ENCODE data around the gene AP4M1.
"Not testable (repeated sequence)": the region's sequence is repeated elsewhere in the genome, so short reads cannot be mapped to it uniquely, and the experiment has no call there.

AP4M1 gene

GRCh38 chr7:100130608-100131453 is 29.4 kb downstream of the AP4M1 start:
- DNase-seq (ENCODE audit: low read depth in 2 of 2): peak; percentile 48 to 55

DNA sequence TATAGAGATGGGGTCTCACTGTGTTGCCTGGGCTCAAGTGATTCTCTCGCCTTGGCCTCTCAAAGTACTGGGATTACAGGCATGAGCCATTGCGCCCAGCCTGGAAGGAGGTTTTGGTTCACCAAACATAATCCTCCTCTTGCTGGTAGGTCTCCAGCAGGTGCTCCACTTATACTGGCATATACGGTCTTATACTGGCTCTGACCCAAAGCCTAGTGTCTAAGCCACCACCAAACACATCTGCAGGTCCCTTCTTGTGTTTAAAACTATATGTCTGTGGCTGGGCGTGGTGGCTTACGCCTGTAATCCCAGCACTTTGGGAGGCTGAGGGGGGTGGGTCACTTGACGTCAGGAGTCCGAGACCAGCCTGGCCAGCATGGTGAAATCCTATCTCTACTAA is 30.7 kb downstream of the AP4M1 start:
- no peak for DNase-seq (ENCODE audit: low read depth in 2 of 2)

GRCh38 chr7:100132697-100133151 is 31.3 kb downstream of the AP4M1 start:
- no peak for DNase-seq (ENCODE audit: low read depth in 2 of 2)

DNA sequence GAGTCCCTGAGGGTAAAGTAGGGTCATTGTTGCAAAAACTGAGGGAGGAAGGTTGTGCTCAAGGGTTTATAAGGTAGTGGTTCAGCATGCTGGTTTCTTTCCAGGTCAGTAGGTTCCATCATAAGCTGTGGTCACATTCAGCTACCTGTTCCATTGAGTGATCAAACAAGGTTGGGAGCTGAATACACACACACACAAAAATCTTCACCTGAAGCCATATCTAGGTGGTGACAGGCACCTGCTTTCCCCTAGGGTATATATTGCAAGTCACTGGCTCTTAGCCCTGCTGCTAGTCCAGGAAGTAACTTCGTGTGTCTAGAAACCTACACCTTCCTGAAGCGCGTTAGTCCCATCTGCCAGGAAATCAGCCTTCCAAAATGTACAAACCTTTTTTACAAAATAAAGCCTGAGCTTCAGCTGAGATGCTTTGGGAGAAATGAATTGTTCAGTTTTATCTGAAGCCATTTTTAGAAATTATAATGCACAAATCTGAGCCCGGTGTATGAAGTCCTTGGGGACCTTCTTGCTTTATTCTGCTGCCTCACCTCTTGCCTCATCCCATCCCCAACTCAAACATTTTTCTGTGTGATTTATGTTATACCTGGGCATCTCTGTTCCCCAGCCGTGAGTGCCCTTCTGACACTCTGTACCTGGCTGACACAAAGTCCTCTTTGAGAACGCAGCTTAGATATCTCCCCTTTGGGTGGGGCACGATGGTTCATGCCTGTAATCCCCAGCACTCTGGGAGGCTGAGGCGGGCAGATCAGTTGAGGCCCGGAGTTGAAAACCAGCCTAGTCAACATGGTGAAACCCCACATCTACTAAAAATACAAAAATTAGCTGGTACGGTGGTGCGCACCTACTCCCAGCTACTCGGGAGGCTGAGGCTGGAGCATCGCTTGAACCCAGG is 36.7 kb downstream of the AP4M1 start:
- DNase-seq (ENCODE audit: low read depth in 2 of 2): no peak

DNA sequence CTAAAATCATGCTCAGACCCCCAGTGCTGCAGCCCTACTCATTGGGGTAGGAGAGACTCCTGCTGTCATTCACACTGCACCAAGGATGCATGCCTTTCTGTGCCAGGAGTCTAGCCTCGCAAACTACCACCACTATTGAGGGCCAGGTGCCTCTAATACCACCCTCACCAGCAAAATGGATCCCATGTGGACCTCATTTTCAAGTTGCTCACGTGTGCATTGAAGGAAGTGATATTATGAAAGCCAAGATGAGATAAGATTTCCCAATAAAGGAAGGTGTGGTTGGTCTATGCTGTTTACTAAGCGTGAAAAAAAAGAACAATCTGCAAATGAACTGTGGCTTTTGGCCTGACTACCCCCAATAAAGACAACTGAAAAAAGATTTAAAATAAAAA is 40.1 kb downstream of the AP4M1 start:
- no peak for DNase-seq (ENCODE audit: low read depth in 2 of 2)

- DNase-seq (ENCODE audit: low read depth in 2 of 2): no peak
Observed at GRCh38 chr7:100142461-100142860, 41.0 kb downstream of the AP4M1 start.

- not testable (repeated sequence) for DNase-seq (ENCODE audit: low read depth in 2 of 2)
Observed at GRCh38 chr7:100146350-100146749, 44.9 kb downstream of the AP4M1 start.

DNA sequence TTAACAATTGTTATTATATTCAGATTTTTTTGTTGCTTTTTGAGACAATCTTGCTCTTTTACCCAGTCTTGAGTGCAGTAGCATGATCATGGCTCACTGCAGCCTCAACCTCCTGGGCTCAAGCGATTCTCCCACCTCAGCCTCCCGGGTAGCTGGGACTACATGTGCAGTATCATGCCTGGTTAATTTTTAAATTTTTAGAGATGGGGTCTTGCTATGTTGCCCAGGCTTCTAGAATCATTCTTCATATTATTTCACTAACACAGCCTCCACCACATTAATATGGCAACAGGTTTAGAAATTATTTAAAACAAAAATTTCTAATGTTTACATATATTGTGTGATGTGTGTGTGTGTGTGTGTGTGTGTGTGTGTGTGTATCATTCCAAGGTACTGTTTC is 45.8 kb downstream of the AP4M1 start:
- DNase-seq (ENCODE audit: low read depth in 2 of 2): no peak

- no peak for DNase-seq (ENCODE audit: low read depth in 2 of 2)
Observed at GRCh38 chr7:100148225-100148558, 46.7 kb downstream of the AP4M1 start.

GRCh38 chr7:100148559-100149328 is 47.3 kb downstream of the AP4M1 start, which contains the start of gene LAMTOR4:
LAMTOR4 (plus strand) TSS chr7:100148918; CDS start chr7:100148973, 55 bp downstream.
- peak; percentile 95 to 97 for DNase-seq (ENCODE audit: low read depth in 2 of 2)

DNA sequence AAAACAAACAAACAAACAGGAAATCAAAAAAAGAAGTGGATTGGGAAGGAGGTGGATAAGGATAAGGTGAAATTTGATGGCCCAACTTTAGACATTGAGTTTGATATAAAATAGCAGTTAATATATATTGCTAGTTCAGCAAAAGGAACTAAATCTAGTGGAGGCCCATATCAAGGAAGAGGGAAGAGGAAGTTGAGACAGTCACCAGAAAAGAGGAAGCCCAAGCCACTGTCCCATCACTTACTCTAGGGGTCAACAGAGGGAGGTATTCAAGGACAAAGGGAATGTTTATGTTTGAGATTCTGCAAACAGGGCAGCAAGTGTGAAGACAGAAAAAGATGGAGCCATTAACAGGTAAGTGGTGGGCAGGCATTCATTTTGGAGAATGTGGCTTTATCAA is 51.0 kb downstream of the AP4M1 start:
- no peak for DNase-seq (ENCODE audit: low read depth in 2 of 2)

GRCh38 chr7:100152937-100153666 is 51.7 kb downstream of the AP4M1 start:
- no peak for DNase-seq (ENCODE audit: low read depth in 2 of 2)

- no peak for DNase-seq (ENCODE audit: low read depth in 2 of 2)
Observed at GRCh38 chr7:100153708-100154535, 52.5 kb downstream of the AP4M1 start.

GRCh38 chr7:100154651-100155491 is 53.4 kb downstream of the AP4M1 start:
- DNase-seq (ENCODE audit: low read depth in 2 of 2): no peak

DNA sequence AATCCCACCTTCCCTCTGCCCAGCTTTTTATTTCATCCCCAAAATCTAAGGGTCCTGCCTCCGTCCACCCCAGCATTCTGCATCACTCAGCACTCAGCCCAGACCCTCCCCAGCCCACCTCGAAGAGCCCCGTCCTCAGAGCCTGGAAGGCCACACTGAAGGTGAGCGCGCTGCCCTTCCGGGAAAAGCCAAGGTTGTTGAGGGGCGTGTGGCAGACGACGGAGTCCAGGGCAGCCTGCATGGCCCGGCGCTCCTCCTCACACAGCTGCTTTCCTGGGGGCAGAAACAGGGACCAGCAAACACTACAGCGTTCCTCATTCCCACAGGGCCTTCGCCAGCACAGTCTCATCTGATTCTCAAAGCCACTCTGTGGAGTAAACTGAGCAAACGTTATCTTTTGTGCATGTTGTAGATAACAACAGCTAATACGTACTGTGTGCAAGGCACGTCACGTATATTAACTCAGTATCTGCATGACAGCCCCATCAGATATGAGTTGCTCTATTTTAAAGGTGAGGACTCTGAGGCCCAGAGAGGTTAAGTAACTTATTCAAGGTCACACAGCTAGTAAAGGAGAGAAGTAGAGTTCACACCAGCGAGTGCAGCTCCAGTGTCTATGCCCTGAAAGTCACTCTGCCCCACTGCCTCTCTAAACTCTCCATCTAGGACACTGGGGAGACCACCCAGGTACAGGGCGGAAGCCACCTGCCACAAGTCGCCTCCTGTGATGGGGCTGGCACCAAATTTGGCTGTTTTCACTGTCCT is 54.3 kb downstream of the AP4M1 start:
- no peak for DNase-seq (ENCODE audit: low read depth in 2 of 2)

DNA sequence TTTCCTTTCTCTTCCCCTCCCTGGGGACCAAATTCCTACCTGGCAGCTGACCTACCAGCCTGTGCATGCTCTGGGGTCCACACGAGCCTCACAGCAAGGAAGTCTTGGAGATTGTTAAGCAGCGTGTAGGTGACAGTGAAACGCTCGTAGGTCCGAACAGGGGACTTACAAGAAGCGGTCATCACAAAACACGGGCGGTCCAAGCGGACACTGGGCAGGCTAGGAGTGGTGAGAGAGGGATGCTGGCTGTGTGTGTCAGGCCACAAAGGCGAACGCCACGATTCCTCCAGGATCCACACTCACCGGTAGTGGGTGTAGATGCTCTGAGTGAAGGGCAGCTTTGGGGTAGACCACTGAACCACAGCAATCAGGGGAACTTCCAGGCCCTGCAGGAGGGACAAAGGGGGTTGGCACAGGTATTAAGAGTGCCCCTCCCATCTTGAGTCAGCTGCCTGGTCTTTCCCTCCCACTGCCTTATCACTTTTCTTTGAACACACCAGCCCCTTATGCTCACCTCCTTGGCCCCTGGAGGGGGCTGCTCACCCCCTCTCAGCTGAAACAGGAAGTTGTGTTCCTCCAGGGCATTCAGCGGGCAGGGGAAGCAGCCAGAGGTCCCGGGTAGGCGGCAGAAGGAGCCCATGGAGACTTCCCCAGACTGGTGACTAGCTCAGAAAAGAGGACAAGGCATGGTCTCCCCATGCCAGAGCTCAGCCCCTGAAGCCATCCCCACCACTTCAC is 55.1 kb downstream of the AP4M1 start:
- DNase-seq (ENCODE audit: low read depth in 2 of 2): no peak

GRCh38 chr7:100157069-100157333 is 55.6 kb downstream of the AP4M1 start:
- no peak for DNase-seq (ENCODE audit: low read depth in 2 of 2)

All from stimulated activated CD8-positive, alpha-beta memory T cell treated with anti-CD3 and anti-CD28 coated beads, Interleukin-15, amount 100 ng/mL, for 4 hours (primary cell).